ENCODE data around the gene FOXI2. TPM values are rescaled to one million over a fixed set of nuclear protein-coding genes. Genes with fewer than 3 reads are reported as not detected.

The FOXI2 gene
- polyA plus RNA-seq, 1 experiment, result not detected

DNA sequence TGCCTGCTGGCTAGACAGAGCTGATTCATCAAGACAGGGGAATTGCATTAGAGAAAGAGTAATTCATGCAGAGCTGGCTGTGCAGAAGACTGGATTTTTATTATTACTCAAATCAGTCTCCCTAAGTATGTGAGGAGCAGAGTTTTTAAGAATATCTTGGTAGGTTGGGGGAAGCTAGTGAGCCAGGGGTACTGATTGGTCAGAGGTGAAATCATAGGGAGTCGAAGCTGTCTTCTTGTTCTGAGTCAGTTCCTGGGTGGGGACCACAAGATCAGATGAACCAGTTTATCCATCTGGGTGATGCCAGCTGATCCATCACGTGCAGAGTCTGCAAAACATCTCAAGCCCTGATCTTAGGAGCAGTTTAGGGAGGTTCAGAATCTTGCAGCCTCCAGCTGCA lies 39.8 kb downstream of the FOXI2 start:
- TF ChIP-seq, protein P1, sequence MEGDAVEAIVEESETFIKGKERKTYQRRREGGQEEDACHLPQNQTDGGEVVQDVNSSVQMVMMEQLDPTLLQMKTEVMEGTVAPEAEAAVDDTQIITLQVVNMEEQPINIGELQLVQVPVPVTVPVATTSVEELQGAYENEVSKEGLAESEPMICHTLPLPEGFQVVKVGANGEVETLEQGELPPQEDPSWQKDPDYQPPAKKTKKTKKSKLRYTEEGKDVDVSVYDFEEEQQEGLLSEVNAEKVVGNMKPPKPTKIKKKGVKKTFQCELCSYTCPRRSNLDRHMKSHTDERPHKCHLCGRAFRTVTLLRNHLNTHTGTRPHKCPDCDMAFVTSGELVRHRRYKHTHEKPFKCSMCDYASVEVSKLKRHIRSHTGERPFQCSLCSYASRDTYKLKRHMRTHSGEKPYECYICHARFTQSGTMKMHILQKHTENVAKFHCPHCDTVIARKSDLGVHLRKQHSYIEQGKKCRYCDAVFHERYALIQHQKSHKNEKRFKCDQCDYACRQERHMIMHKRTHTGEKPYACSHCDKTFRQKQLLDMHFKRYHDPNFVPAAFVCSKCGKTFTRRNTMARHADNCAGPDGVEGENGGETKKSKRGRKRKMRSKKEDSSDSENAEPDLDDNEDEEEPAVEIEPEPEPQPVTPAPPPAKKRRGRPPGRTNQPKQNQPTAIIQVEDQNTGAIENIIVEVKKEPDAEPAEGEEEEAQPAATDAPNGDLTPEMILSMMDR (IDR thresholded peaks at IDR 0.05; ENCODE audit: insufficient read depth, low read depth, low read length), result no peak
- Histone ChIP-seq H3K36me3 (ENCODE audit: control insufficient read depth, insufficient read depth, low read length) (no peaks in the 10 kb centered on the region), H3K27me3 (ENCODE audit: control insufficient read depth, insufficient read depth, low read length) (no peaks in the 10 kb centered on the region), H3K4me3 (ENCODE audit: low read depth, low read length) (no peak overlapping the region)
- ChIA-PET POLR2A (no interaction called here), CTCF (no interaction called here)
- no peak for DNase-seq (ENCODE audit: low read depth)

- ChIA-PET POLR2A (no interaction called here), CTCF (no interaction called here)
- Histone ChIP-seq H3K27me3 (ENCODE audit: control insufficient read depth, insufficient read depth, low read length) (no peaks in the 10 kb centered on the region), H3K4me3 (ENCODE audit: low read depth, low read length) (no peak overlapping the region), H3K36me3 (ENCODE audit: control insufficient read depth, insufficient read depth, low read length) (no peaks in the 10 kb centered on the region)
- DNase-seq (ENCODE audit: low read depth), result no peak
- TF ChIP-seq, protein P1 (IDR thresholded peaks at IDR 0.05; ENCODE audit: insufficient read depth, low read depth, low read length), result no peak
These were observed 44.4 kb downstream of the FOXI2 start for GRCh38 chr10:127781412-127781811.

DNA sequence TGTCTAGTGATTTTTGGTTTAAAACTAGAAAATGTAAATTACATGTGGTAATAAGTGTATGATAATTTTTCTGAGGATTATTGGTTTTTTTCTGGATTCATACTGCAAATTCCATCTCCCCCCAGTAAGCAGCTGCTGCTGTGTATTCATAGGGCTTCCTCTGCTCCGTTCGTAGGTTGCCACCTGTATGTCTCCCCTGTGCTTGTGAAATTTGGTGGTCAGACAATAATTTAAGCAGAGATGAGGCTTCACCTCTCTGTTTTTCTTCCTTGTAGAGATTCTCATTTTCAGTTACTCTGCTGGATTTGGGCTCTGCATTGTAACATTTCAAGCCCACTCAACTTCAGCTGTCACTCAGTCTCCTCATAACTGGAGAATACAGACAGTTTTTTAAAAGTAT lies 50.9 kb downstream of the FOXI2 start:
- ChIA-PET POLR2A (no interaction called here), CTCF (no interaction called here)
- TF ChIP-seq, protein P1 (IDR thresholded peaks at IDR 0.05; ENCODE audit: insufficient read depth, low read depth, low read length), result no peak
- DNase-seq (ENCODE audit: low read depth), result no peak
- Histone ChIP-seq H3K27me3 (ENCODE audit: control insufficient read depth, insufficient read depth, low read length) (no peaks in the 10 kb centered on the region), H3K36me3 (ENCODE audit: control insufficient read depth, insufficient read depth, low read length) (no peaks in the 10 kb centered on the region), H3K4me3 (ENCODE audit: low read depth, low read length) (no peak overlapping the region)

- POLR2A ChIA-PET, result no interaction called here
- H3K27me3 ChIP-seq (ENCODE audit: control insufficient read depth, insufficient read depth, low read length), result no peaks in the 10 kb centered on the region
- CTCF ChIA-PET, result no interaction called here
- H3K36me3 ChIP-seq (ENCODE audit: control insufficient read depth, insufficient read depth, low read length), result no peaks in the 10 kb centered on the region
- DNase-seq (ENCODE audit: low read depth), result no peak
- TF ChIP-seq, protein P1 (IDR thresholded peaks at IDR 0.05; ENCODE audit: insufficient read depth, low read depth, low read length), result no peak
- H3K4me3 ChIP-seq (ENCODE audit: low read depth, low read length), result no peak overlapping the region
These were observed 53.2 kb downstream of the FOXI2 start for GRCh38 chr10:127790066-127790624.

Other genes with a start within 250 kb of the FOXI2 start
- gene NPS, start 187.9 kb upstream of the FOXI2 start, polyA plus RNA-seq (2011; rRNA removed), result not detected in 2 replicates
- gene CLRN3, start 155.8 kb downstream of the FOXI2 start, polyA plus RNA-seq (2011; rRNA removed), result not detected in 2 replicates
- gene PTPRE, start 169.9 kb downstream of the FOXI2 start, polyA plus RNA-seq (2011; rRNA removed), result 0.09 and 0.12 TPM in 2 replicates

Data from BJ (cell line).